Endothelial cell (in vitro differentiated cells): ENCODE measurements around the gene FZR1. TPM values are rescaled to one million over a fixed set of nuclear protein-coding genes. Genes with fewer than 3 reads are reported as not detected.

Experiments
- DNase-seq: peaks from one replicate; pipeline ENCODE4 v3.0.0; 2021; ENCODE audit warnings: low spot score
- H3K27ac Mint-ChIP-seq: one replicate; pipeline ENCODE4 v1.8.0; 2021; ENCODE audit warnings: mixed read lengths, inconsistent platforms; ENCODE audit not compliant: unreplicated experiment
- H3K27me3 Mint-ChIP-seq: one replicate; pipeline ENCODE4 v1.8.0; 2021; ENCODE audit warnings: mild to moderate bottlenecking, moderate library complexity, mixed read lengths, inconsistent platforms; ENCODE audit not compliant: unreplicated experiment
- H3K36me3 Mint-ChIP-seq: one replicate; pipeline ENCODE4 v1.8.0; 2021; ENCODE audit warnings: mild to moderate bottlenecking, low read depth, mixed read lengths, inconsistent platforms; ENCODE audit not compliant: unreplicated experiment
- H3K4me1 Mint-ChIP-seq: one replicate; pipeline ENCODE4 v1.8.0; 2021; ENCODE audit warnings: mild to moderate bottlenecking, mixed read lengths, inconsistent platforms; ENCODE audit not compliant: unreplicated experiment
- H3K4me3 Mint-ChIP-seq: one replicate; pipeline ENCODE4 v1.8.0; 2021; ENCODE audit warnings: mild to moderate bottlenecking, mixed read lengths, inconsistent platforms; ENCODE audit not compliant: unreplicated experiment
- H3K9me3 Mint-ChIP-seq: one replicate; pipeline ENCODE4 v1.8.0; 2021; ENCODE audit warnings: mixed read lengths, inconsistent platforms; ENCODE audit not compliant: unreplicated experiment
- long read RNA-seq: library from polyadenylated mRNA; unstranded; transcript quantifications from one replicate; pipeline ENCODE4 v2.0.0, GENCODE V29; 2020; ENCODE audit not compliant: unreplicated experiment
- total RNA-seq: library from RNA; stranded (reverse); fragmentation: NEBNext Ultra II Directional; extraction: Animal tissue kit (Norgen Biotek cat#: 25700); gene quantifications from one replicate; pipeline ENCODE4 v1.2.1, GENCODE V29; 2021; ENCODE audit not compliant: unreplicated experiment
- TF ChIP-seq, protein P1 (sequence below): fragments of 200-600 bp; sonication (generic); IDR thresholded peaks from one replicate; pipeline ENCODE4 v1.5.0; 2021; ENCODE audit warnings: antibody characterized with exemption; ENCODE audit not compliant: unreplicated experiment

FZR1 gene
- total RNA-seq, result 38.9 TPM
- long read RNA-seq, full-length matches to known transcripts, result 4 of 5 reads
- long read RNA-seq, partial matches to known transcripts, result 0 of 5 reads
- long read RNA-seq, other reads (novel, unspliced or antisense), result 1 of 5 reads

- Mint-ChIP-seq H3K27ac (peak within 1 kb of the TSS; percentile 98), H3K36me3 (peaks cover 15% of the 10 kb centered on the region), H3K9me3 (no peaks in the 10 kb centered on the region), H3K4me3 (peak within 1 kb of the TSS; percentile 96), H3K27me3 (peaks cover 14% of the 10 kb centered on the region), H3K4me1 (peaks cover 13% of the 10 kb centered on the region)
- DNase-seq, result peak; percentile 99
- TF ChIP-seq, protein P1, sequence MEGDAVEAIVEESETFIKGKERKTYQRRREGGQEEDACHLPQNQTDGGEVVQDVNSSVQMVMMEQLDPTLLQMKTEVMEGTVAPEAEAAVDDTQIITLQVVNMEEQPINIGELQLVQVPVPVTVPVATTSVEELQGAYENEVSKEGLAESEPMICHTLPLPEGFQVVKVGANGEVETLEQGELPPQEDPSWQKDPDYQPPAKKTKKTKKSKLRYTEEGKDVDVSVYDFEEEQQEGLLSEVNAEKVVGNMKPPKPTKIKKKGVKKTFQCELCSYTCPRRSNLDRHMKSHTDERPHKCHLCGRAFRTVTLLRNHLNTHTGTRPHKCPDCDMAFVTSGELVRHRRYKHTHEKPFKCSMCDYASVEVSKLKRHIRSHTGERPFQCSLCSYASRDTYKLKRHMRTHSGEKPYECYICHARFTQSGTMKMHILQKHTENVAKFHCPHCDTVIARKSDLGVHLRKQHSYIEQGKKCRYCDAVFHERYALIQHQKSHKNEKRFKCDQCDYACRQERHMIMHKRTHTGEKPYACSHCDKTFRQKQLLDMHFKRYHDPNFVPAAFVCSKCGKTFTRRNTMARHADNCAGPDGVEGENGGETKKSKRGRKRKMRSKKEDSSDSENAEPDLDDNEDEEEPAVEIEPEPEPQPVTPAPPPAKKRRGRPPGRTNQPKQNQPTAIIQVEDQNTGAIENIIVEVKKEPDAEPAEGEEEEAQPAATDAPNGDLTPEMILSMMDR, result no peak
Measured at GRCh38 chr19:3505598-3506383, at the start of gene FZR1. Gene FZR1, plus strand, starts transcription at chr19:3506311. Its CDS starts 16,679 bp downstream, at chr19:3522990.

DNA sequence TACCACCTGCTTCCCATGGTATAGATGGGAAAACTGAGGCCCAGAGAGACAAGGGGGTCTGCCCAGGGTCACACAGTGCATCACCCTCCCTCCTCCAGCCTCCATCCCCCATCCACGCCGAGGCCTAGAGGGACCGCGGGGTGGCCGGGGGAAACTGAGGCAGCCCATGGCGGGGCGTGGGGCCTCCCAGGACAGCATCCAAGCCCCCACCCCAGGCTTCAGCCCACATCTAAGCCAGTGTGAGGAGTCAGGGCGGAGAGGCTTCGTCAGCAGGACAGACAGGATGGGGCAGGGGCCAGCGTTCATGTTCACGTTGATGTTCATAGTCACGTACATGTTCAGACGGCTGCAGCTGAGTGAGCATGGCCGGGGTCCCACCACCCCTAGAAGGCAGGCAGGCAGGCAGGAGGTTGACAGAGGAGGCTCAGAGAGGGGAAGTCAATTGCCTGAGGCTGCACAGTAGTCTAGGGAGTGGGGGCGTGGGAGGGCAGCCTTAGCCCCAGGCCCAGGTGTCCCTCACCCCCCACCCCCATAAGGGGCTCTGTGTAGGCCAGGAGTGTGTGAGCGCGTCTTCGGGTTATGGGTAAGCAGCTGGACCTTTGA, 49.1 kb upstream of the FZR1 start:
- peaks cover 4% of the 10 kb centered on the region for H3K27me3 Mint-ChIP-seq
- no peak for DNase-seq
- no peaks in the 10 kb centered on the region for H3K9me3 Mint-ChIP-seq
- H3K27ac Mint-ChIP-seq, result no peak overlapping the region
- TF ChIP-seq, protein P1, result no peak
- H3K36me3 Mint-ChIP-seq, result peaks cover 3% of the 10 kb centered on the region
- no peaks in the 10 kb centered on the region for H3K4me1 Mint-ChIP-seq
- H3K4me3 Mint-ChIP-seq, result no peak overlapping the region

- peaks cover 1% of the 10 kb centered on the region for H3K4me1 Mint-ChIP-seq
- no peaks in the 10 kb centered on the region for H3K9me3 Mint-ChIP-seq
- H3K27ac Mint-ChIP-seq, result no peak overlapping the region
- DNase-seq, result no peak
- H3K4me3 Mint-ChIP-seq, result no peak overlapping the region
- H3K36me3 Mint-ChIP-seq, result peaks cover 5% of the 10 kb centered on the region
- peaks cover 8% of the 10 kb centered on the region for H3K27me3 Mint-ChIP-seq
- TF ChIP-seq, protein P1, result no peak
Measured at GRCh38 chr19:3457528-3458228, 48.4 kb upstream of the FZR1 start.

DNA sequence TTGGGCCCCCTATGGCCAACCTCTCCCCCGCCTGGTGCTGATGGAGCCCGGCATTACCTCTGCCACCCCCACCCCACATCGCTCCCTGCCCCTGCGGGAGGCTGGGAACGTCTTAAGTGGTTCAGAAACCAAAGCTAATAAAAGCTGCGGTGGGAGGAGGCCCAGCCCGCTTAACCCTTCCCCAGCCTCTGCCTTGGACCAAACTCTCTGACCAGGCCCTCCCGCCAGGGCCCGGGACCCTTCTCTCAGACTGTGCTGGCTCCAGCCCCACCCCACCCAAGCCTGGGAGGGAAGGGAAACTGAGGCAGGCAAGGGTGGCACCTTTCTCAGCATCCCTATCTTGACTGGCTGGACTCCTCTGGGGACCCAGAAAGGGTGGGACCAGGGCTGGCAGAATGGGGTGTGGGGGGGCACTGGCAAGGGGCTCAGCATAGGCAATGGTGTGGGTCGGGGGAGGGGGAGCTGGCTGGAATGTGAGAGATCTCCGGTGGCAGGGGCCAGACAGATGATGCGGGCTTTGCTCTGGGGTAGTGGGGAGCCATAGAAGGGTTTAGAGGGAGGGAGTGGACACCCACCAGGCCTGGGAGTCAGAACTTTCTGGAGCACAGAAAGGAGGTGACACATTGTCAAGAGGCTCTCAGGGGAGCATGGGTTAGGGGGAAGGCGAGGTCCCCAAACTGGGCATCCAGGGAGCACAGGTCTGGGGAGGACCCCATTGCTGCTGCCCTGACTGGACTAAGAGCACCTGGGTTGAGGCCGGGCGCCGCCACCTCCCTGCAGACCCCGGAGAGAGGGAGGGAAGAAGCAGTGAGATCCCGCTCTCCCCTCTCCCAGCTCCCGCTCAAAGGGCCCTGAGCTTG, 47.7 kb upstream of the FZR1 start:
- DNase-seq, result no peak
- no peak overlapping the region for H3K4me3 Mint-ChIP-seq
- H3K36me3 Mint-ChIP-seq, result peaks cover 4% of the 10 kb centered on the region
- peaks cover 3% of the 10 kb centered on the region for H3K4me1 Mint-ChIP-seq
- TF ChIP-seq, protein P1, result no peak
- no peaks in the 10 kb centered on the region for H3K9me3 Mint-ChIP-seq
- H3K27me3 Mint-ChIP-seq, result peaks cover 11% of the 10 kb centered on the region
- no peak overlapping the region for H3K27ac Mint-ChIP-seq
